A549 (cell line): ENCODE results near the gene NKG7. TPM values are rescaled to one million over a fixed set of nuclear protein-coding genes. Genes with fewer than 3 reads are reported as not detected.
"Not testable (repeated sequence)": the region's sequence is repeated elsewhere in the genome, so short reads cannot be mapped to it uniquely, and the experiment has no call there.

Experiments used
- ATAC-seq, 2 experiments: fragments of 200-7000 bp in 1 of 2; fragments of >200 bp in 1 of 2; cut with Nextera tagmentation in 1 of 2; cut with Tn5 transposase in 1 of 2; 3 replicates each; pipeline versions ENCODE4 v1.8.0 to v1.9.1; 2018 to 2020; ENCODE audit warnings: mild to moderate bottlenecking in 1 of 2, moderate library complexity in 1 of 2
- CTCF ChIA-PET: fragments of 300-600 bp; sonication (Branson Sonifier 250); formaldehyde crosslinking; extraction: SDS; loops from one replicate; lab custom pipeline; 2021; ENCODE audit warnings: antibody characterized with exemption, inconsistent platforms; lab: Yijun Ruan, JAX
- POLR2A ChIA-PET: fragments of 350-600 bp; formaldehyde crosslinking; extraction: SDS; loops from one replicate; lab custom pipeline; 2021; ENCODE audit warnings: antibody characterized with exemption, inconsistent platforms; lab: Yijun Ruan, JAX
- DNase-seq, 2 experiments: peaks; one replicate each; pipeline versions ENCODE4 v3.0.0 to v3.0.0-alpha.2; 2011 to 2016; ENCODE audit warnings: low read depth in 1 of 2, low spot score in 1 of 2
- FAIRE-seq: peaks from 2 replicates; lab custom pipeline; 2011; peaks lifted over from hg19 to GRCh38; lab: Jason Lieb, UNC
- H3K27ac ChIP-seq, 2 experiments: fragments of >200 bp; sonication (Bioruptor Twin); formaldehyde crosslinking; 3 replicates each; pipeline ENCODE4 v1.5.1; 2016 to 2017
- H3K4me1 ChIP-seq: fragments of >200 bp; sonication (Bioruptor Twin); formaldehyde crosslinking; 3 replicates; pipeline ENCODE4 v1.6.1; 2016
- H3K4me2 ChIP-seq: fragments of >200 bp; sonication (Bioruptor Twin); formaldehyde crosslinking; 3 replicates; pipeline ENCODE4 v1.6.1; 2016
- H3K4me3 ChIP-seq: fragments of >200 bp; sonication (Bioruptor Twin); formaldehyde crosslinking; 3 replicates; pipeline ENCODE4 v1.5.1; 2016
- H3K9me3 ChIP-seq: fragments of >200 bp; sonication (Bioruptor Twin); formaldehyde crosslinking; 3 replicates; pipeline ENCODE4 v1.6.1; 2016
- BHLHE40 ChIP-seq: IDR thresholded peaks from 2 replicates; pipeline ENCODE4 v1.6.1; 2012; ENCODE audit warnings: low read depth, low read length, inconsistent platforms
- CTCF ChIP-seq: fragments of >200 bp; sonication (Bioruptor Twin); formaldehyde crosslinking; IDR thresholded peaks from 3 replicates; pipeline ENCODE4 v1.5.1; 2016
- EHMT2 ChIP-seq: fragments of 200-600 bp; sonication (generic); IDR thresholded peaks from 2 replicates; pipeline ENCODE4 v1.6.1; 2016; ENCODE audit warnings: antibody characterized with exemption, low read depth, mild to moderate bottlenecking, moderate library complexity
- EP300 ChIP-seq, 2 experiments: fragments of >200 bp; sonication (Bioruptor Twin); formaldehyde crosslinking; IDR thresholded peaks; 2 replicates in 1 of 2; 3 replicates in 1 of 2; pipeline ENCODE4 v1.6.1; 2016 to 2017
- FOSB ChIP-seq: fragments of 250-450 bp; sonication (Bioruptor Pico); IDR thresholded peaks from 2 replicates; pipeline ENCODE4 v1.5.0; 2020; ENCODE audit warnings: mild to moderate bottlenecking, moderate library complexity
- HDAC2 ChIP-seq: fragments of 200-600 bp; sonication (generic); IDR thresholded peaks from 2 replicates; pipeline ENCODE4 v1.6.1; 2016
- HES2 ChIP-seq: fragments of >200 bp; sonication (Bioruptor Twin); formaldehyde crosslinking; IDR thresholded peaks from 2 replicates; pipeline ENCODE4 v1.6.1; 2016
- HEYL ChIP-seq: fragments of 250-450 bp; sonication (Bioruptor Pico); IDR thresholded peaks from 2 replicates; pipeline ENCODE4 v1.8.0; 2021; ENCODE audit warnings: mild to moderate bottlenecking, moderate library complexity
- HOXB13 ChIP-seq: fragments of 250-450 bp; sonication (Bioruptor Pico); IDR thresholded peaks from 2 replicates; pipeline ENCODE4 v1.5.0; 2020; ENCODE audit warnings: low read depth, mild to moderate bottlenecking, moderate library complexity
- HOXB5 ChIP-seq: fragments of 250-450 bp; sonication (Bioruptor Pico); IDR thresholded peaks from 2 replicates; pipeline ENCODE4 v1.5.0; 2020; ENCODE audit warnings: mild to moderate bottlenecking, moderate library complexity
- JUN ChIP-seq, 2 experiments: fragments of >200 bp; sonication (Bioruptor Twin); formaldehyde crosslinking; IDR thresholded peaks; 2 replicates in 1 of 2; 3 replicates in 1 of 2; pipeline ENCODE4 v1.6.1; 2016 to 2017
- JUNB ChIP-seq: fragments of >200 bp; sonication (Bioruptor Twin); formaldehyde crosslinking; IDR thresholded peaks from 2 replicates; pipeline ENCODE4 v1.6.1; 2016
- MAX ChIP-seq: IDR thresholded peaks from 2 replicates; pipeline ENCODE4 v1.6.1; 2012
- NFE2L2 ChIP-seq: fragments of 150-350 bp; conservative IDR thresholded peaks from 2 replicates; pipeline ENCODE4 v1.6.1; 2014; ENCODE audit warnings: low read length
- PBX3 ChIP-seq: IDR thresholded peaks from 2 replicates; pipeline ENCODE4 v1.6.1; 2012
- PHF8 ChIP-seq: fragments of 200-600 bp; sonication (generic); IDR thresholded peaks from 2 replicates; pipeline ENCODE4 v1.6.1; 2016; ENCODE audit warnings: low read depth, mild to moderate bottlenecking, antibody characterized with exemption, moderate library complexity, borderline replicate concordance
- RARB ChIP-seq: fragments of 250-450 bp; sonication (Bioruptor Pico); IDR thresholded peaks from 2 replicates; pipeline ENCODE4 v1.8.0; 2021; ENCODE audit warnings: mild to moderate bottlenecking, moderate library complexity
- RCOR1 ChIP-seq: fragments of 150-350 bp; IDR thresholded peaks from 2 replicates; pipeline ENCODE4 v1.6.1; 2014; ENCODE audit warnings: antibody characterized with exemption, low read length, low read depth
- REST ChIP-seq: fragments of 200-600 bp; sonication (generic); IDR thresholded peaks from 2 replicates; pipeline ENCODE4 v1.6.1; 2016; ENCODE audit warnings: antibody characterized with exemption, mild to moderate bottlenecking, moderate library complexity
- RNF2 ChIP-seq: fragments of 200-600 bp; sonication (generic); IDR thresholded peaks from 2 replicates; pipeline ENCODE4 v1.6.1; 2016; ENCODE audit warnings: low read depth, mild to moderate bottlenecking, antibody characterized with exemption, moderate library complexity, borderline replicate concordance
- SMC3 ChIP-seq: fragments of >200 bp; sonication (Bioruptor Twin); formaldehyde crosslinking; IDR thresholded peaks from 3 replicates; pipeline ENCODE4 v1.6.1; 2018; ENCODE audit warnings: inconsistent platforms
- TFCP2L1 ChIP-seq: fragments of 250-450 bp; sonication (Bioruptor Pico); IDR thresholded peaks from 2 replicates; pipeline ENCODE4 v1.5.0; 2021; ENCODE audit warnings: mild to moderate bottlenecking
- TP53 ChIP-seq: fragments of 250-450 bp; sonication (Bioruptor Pico); IDR thresholded peaks from 2 replicates; pipeline ENCODE4 v1.5.0; 2021; ENCODE audit warnings: mild to moderate bottlenecking, moderate library complexity
- ZSCAN20 ChIP-seq: fragments of 250-450 bp; sonication (Bioruptor Pico); IDR thresholded peaks from 2 replicates; pipeline ENCODE4 v1.8.0; 2022; ENCODE audit warnings: mild to moderate bottlenecking, moderate library complexity
- WGBS: methylation state at CpG from one replicate; pipeline ENCODE4 v1.1.6; 2017; ENCODE audit errors: missing lambda C conversion rate; 5-methylcytosine and 5-hydroxymethylcytosine counted together
- polyA plus RNA-seq, 4 experiments: library from polyadenylated mRNA; depleted of rRNA in 3 of 4; stranded (reverse); fragments of >200 nt; fragmentation: RNase III in 1 of 4; extraction: RNeasy Plus Mini Kit Qiagen cat#74134 plus additional on column Dnase treatment in 1 of 4; gene quantifications; 2 replicates in 3 of 4; 3 replicates in 1 of 4; pipeline ENCODE4 v1.2.3, GENCODE V29; 2011 to 2017

The NKG7 gene
- polyA plus RNA-seq, 2 of the 4 experiments (the other 2 are of a cell fraction), result not detected

GRCh38 chr19:51421229-51422052 lies 49.0 kb upstream of the NKG7 start:
- ATAC-seq (peak; percentile 19 to 37; a peak in 3 of 6 replicates), DNase-seq (no peak), FAIRE-seq (no peak)
- ChIA-PET POLR2A (interaction anchor here (1.0 kb wide), 1 partner anchor 82 kb away, joined by 3 read pairs; no protein-coding TSS in a partner anchor), CTCF (interaction anchor here (0.5 to 4.5 kb wide), 61 partner anchors 9 to 425 kb away, joined by 3 to 33 read pairs (median 4); partner anchors contain the start of genes CLDND2, NKG7 and VSIG10L)
- 22% methylated on average over 21 of the region's 39 CpGs for WGBS
- Histone ChIP-seq H3K4me1 (no peaks in the 10 kb centered on the region), H3K27ac (no peak overlapping the region), H3K4me2 (peak overlapping the region; percentile 31; the same call in 1 of the 3 replicates), H3K9me3 (no peaks in the 10 kb centered on the region), H3K4me3 (no peak overlapping the region)
- TF ChIP-seq ZSCAN20 (no peak), TP53 (no peak), CTCF (no peak), HEYL (no peak), PHF8 (no peak), JUNB (no peak), MAX (no peak), HOXB13 (CRISPR knock-in tag) (no peak), NFE2L2 (no peak), FOSB (CRISPR knock-in tag) (no peak)

- H3K4me2 ChIP-seq, FAIRE-seq, H3K4me1 ChIP-seq, ATAC-seq, DNase-seq, H3K27ac ChIP-seq, H3K9me3 ChIP-seq, POLR2A ChIA-PET, H3K4me3 ChIP-seq: not testable (repeated sequence)
- WGBS, result 32% methylated on average over 11 of the region's 11 CpGs
- CTCF ChIA-PET, result interaction anchor here (0.9 to 4.5 kb wide), 11 partner anchors 10 to 388 kb away, joined by 3 to 33 read pairs (median 8); partner anchors contain the start of gene CLDND2
Measured at GRCh38 chr19:51420511-51420910, 48.1 kb upstream of the NKG7 start.

- no peak for FAIRE-seq
- no peak for DNase-seq
- no peaks in the 10 kb centered on the region for H3K9me3 ChIP-seq
- POLR2A ChIA-PET, result interaction anchor here (1.4 kb wide), 1 partner anchor 79 kb away, joined by 4 read pairs; no protein-coding TSS in a partner anchor
- no peak overlapping the region for H3K4me2 ChIP-seq
- 31% methylated on average over 2 of the region's 2 CpGs for WGBS
- H3K4me3 ChIP-seq, result no peak overlapping the region
- CTCF ChIA-PET, result interaction anchor here (1.2 to 3.0 kb wide), 7 partner anchors 11 to 359 kb away, joined by 3 to 11 read pairs (median 7); no protein-coding TSS in a partner anchor
- no peaks in the 10 kb centered on the region for H3K4me1 ChIP-seq
- H3K27ac ChIP-seq, result no peak overlapping the region
- no peak for ATAC-seq
- no peak for TF ChIP-seq HES2
- no peak for TF ChIP-seq JUN (IDR thresholded peaks at IDR 0.05)
- TF ChIP-seq RCOR1, result no peak
- TF ChIP-seq EHMT2, result no peak
- TF ChIP-seq HOXB5 (CRISPR knock-in tag), result no peak
- TF ChIP-seq HDAC2, result no peak
- TF ChIP-seq PBX3, result no peak
- no peak for TF ChIP-seq TFCP2L1 (CRISPR knock-in tag)
- no peak for TF ChIP-seq EP300 (IDR thresholded peaks at IDR 0.05)
- no peak for TF ChIP-seq RARB (CRISPR knock-in tag)
- TF ChIP-seq BHLHE40, result no peak
- no peak for TF ChIP-seq RNF2
- no peak for TF ChIP-seq REST
- TF ChIP-seq SMC3, result no peak
- no peak for TF ChIP-seq CTCF
Measured at GRCh38 chr19:51418707-51419106, 46.3 kb upstream of the NKG7 start.
